Prostate gland (tissue), 2 donors: Measurements from ENCODE around the gene SCNN1G.

ENCODE experiments used
- CTCF ChIP-seq, 4 experiments: fragments of 200-600 bp in 2 of 4; fragments of 450-650 bp in 2 of 4; sonication (generic) in 2 of 4; IDR thresholded peaks; 1 replicate in 3 of 4; 2 replicates in 1 of 4; pipeline ENCODE4 v1.5.1; 2016 to 2019; ENCODE audit warnings: antibody characterized with exemption in 4 of 4, mild to moderate bottlenecking in 2 of 4, moderate library complexity in 2 of 4
- POLR2A ChIP-seq: fragments of 450-650 bp; IDR thresholded peaks from one replicate; pipeline ENCODE4 v1.6.1; 2016; ENCODE audit warnings: antibody characterized with exemption, mild to moderate bottlenecking

DNA sequence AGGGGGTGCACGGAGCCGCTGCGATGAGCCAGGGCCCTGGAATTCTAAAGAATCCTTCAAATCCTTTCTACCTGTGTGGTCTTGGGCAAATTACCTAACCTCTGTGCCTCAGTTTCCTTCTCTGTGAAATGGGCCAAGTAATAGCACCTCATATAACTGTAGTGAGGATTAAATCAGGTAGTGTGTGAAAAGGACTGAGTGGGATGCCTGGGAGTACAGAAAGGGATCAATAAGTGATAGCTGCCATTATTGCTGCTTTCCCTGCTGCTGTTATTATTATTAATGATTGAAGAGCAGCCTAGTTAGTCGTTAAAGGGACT is 958 bp downstream of the SCNN1G start:
- TF ChIP-seq POLR2A (no peak), CTCF (IDR thresholded peaks at IDR 0.05) (no peak)
